Stimulated activated CD8-positive, alpha-beta memory T cell treated with anti-CD3 and anti-CD28 coated beads, Interleukin-7, amount 100 ng/mL, for 4 hours (primary cell): ENCODE measurements around the gene LSS.

Source experiments
- DNase-seq, 2 donors: peaks; one replicate each; pipeline ENCODE4 v3.0.0-alpha.2; 2020; ENCODE audit warnings: low read depth in 2 of 2

LSS gene

GRCh38 chr21:46168659-46169386 is 59.8 kb downstream of the LSS start:
- DNase-seq, result no peak

GRCh38 chr21:46168238-46168637 is 60.3 kb downstream of the LSS start:
- DNase-seq, result no peak

GRCh38 chr21:46165098-46165497 is 63.5 kb downstream of the LSS start:
- DNase-seq, result no peak

- no peak for DNase-seq
These were observed 65.2 kb downstream of the LSS start for GRCh38 chr21:46163380-46163779.

GRCh38 chr21:46161633-46162592 is 66.7 kb downstream of the LSS start:
- no peak for DNase-seq

- no peak for DNase-seq
These were observed 67.5 kb downstream of the LSS start for GRCh38 chr21:46160907-46161632.

- no peak for DNase-seq
These were observed 68.0 kb downstream of the LSS start for GRCh38 chr21:46160657-46160906.

- DNase-seq, result no peak
These were observed 68.5 kb downstream of the LSS start for GRCh38 chr21:46159841-46160656.

- DNase-seq, result no peak
These were observed 69.2 kb downstream of the LSS start for GRCh38 chr21:46159390-46159789.

- DNase-seq, result no peak
These were observed 69.8 kb downstream of the LSS start for GRCh38 chr21:46158666-46159300.

GRCh38 chr21:46157987-46158451 is 70.6 kb downstream of the LSS start:
- no peak for DNase-seq

- DNase-seq, result no peak
These were observed 71.1 kb downstream of the LSS start for GRCh38 chr21:46157396-46157986.

- no peak for DNase-seq
These were observed 71.9 kb downstream of the LSS start for GRCh38 chr21:46156678-46157077.

- DNase-seq, result no peak
These were observed 72.3 kb downstream of the LSS start for GRCh38 chr21:46156378-46156645.

GRCh38 chr21:46155514-46156377 is 72.8 kb downstream of the LSS start, which contains the start of gene FTCD:
Gene FTCD (minus strand): TSS chr21:46155579. CDS start chr21:46155523, 56 bp downstream.
- DNase-seq, result no peak

- no peak for DNase-seq
These were observed 73.5 kb downstream of the LSS start for GRCh38 chr21:46154955-46155513.

GRCh38 chr21:46154155-46154954 is 74.2 kb downstream of the LSS start:
- DNase-seq, result no peak

GRCh38 chr21:46153247-46154154 is 75.1 kb downstream of the LSS start:
- DNase-seq, result no peak
